Inferior parietal cortex (tissue), 1 donor: Measurements from ENCODE around the gene VPS26A.
"Not testable (repeated sequence)": the region's sequence is repeated elsewhere in the genome, so short reads cannot be mapped to it uniquely, and the experiment has no call there.

Source experiments
- DNase-seq: peaks from one replicate; pipeline ENCODE4 v3.0.0-alpha.2; 2016; ENCODE audit errors: extremely low spot score

Gene VPS26A

DNA sequence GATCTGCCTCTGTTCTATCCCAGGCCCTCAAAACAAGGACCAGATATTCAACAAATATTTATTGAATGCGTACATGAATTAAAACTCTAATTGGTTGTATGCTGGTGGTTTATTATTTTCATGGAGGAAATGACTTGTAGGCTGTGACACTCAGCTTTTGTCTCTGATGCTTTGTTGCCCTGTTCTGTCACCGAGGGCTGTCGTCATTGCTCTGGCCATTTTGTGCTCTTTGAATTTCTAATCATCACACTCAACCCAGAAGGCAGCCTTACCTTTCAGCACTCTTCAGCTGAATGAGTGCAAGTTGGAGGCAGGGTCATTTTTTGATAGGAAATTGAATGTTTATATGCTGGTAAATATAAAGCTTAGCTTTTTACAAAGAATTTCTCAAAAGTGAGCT lies 21.5 kb upstream of the VPS26A start:
- DNase-seq, result no peak

- DNase-seq, result no peak
Observed at GRCh38 chr10:69103784-69104183, 20.2 kb upstream of the VPS26A start.

- no peak for DNase-seq
Observed at GRCh38 chr10:69104994-69105790, 18.8 kb upstream of the VPS26A start.

- no peak for DNase-seq
Observed at GRCh38 chr10:69107176-69107490, 16.8 kb upstream of the VPS26A start.

GRCh38 chr10:69107699-69108098 lies 16.3 kb upstream of the VPS26A start:
- DNase-seq, result no peak

- no peak for DNase-seq
Observed at GRCh38 chr10:69119896-69120295, 4.1 kb upstream of the VPS26A start.

- no peak for DNase-seq
Observed at GRCh38 chr10:69123306-69123746, 652 bp upstream of the VPS26A start.

DNA sequence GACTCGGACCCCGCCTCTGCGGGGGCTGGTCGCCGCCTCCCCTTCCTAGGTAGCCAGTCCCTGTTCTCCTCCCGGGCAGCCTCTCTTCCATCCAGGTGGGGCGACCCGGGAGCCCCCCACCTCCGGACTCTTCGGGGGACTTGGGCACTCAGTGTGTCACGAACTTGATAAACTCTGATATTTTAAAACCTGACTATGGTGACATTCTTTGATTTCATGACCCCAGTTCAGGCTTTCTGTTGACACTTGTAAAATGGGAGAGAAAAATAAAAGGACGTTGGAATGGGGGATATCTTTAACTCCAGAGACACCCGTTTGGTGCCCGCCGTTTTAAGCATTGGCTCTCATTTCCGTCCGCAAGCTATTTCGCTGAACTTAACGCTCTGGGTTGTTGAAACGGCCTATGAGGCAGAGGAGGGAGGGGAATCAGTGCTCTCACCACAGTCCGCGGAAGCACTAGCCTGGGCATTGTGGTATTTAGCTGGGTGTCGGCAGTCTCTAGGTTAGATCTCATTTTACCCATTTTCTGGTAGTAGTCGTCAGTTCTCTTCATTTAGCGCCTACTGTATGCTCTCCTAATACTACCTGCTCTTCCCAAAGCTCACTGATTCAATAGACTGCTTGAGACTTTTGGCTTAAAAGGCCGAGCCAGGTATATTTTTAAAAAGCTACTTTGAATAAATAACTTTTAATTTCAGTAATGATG lies 738 bp downstream of the VPS26A start:
- peak; percentile 25 for DNase-seq

DNA sequence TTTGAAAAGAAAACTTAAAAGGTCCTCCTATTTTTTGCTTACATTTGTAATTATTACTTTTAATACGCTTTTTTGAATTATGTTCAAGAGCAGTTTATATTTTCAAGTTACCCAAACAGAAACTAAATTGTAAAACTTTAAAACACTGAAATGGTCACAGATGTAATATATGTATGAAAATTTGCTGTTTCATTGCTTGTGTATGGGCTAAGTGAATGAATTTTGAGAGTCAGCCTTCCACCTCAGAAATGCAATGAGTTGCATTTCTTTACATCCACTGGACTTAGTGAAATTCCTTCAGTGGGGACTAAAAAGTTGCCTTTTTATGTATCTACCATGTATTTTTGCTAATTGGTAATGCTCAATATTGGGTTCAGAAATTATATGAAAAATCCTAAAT lies 1.6 kb downstream of the VPS26A start:
- DNase-seq, result no peak

DNA sequence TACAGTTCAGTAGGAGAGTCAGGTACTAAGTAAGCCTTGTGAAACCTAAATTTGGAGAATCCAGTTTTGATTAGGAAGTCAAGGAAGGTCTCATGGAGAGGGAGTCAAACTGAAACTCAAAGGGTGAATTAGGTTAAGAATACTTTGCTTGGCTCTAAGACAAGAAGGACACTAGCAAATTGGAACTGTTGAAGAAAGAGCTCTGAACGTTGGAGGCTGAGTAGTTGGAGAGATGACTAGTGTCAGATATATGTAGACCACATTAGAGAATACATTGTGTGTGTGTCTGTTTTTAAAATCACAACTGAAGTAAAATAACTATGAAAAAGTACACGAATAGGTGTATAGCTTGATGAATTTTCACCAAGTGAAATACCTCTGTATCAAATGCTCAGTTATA lies 6.3 kb downstream of the VPS26A start:
- no peak for DNase-seq

DNA sequence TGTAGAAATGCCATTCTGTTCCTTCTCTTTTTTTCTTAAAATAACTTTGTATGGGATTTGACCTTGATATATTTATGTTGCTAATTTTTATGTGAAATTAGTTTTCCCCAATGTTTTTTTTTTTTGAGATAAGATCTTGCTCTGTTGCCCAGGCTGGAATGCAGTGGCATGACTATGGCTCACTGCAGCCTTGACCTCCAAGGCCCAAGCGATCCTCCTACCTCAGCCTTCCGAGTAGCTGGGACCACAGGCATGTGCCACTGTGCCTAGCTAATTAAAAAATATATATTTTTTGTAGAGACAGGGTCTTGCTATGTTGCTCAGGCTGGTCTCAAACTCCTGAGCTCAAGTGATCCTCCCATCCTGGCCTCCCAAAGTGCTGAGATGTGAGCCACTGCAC lies 16.0 kb downstream of the VPS26A start:
- DNase-seq, result no peak

DNA sequence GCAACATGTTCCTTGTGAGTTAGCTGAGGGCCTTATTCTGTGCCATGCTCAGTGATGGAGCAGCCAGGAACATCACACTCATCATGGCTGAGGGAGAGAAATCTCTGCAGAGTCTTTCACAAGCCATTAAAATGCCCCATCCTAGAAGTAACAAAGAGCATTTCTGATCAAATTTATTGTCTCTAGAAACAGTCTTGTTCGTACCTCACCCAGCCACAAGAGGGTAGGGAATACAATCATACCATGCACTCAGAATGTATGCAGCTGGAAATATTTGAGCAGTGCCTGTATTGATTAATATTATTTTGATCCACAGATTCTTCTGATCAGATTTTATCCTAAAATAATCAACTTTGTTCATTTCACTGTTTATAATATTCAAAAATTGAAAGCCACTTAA lies 17.3 kb downstream of the VPS26A start:
- no peak for DNase-seq

GRCh38 chr10:69142074-69142473 lies 18.1 kb downstream of the VPS26A start:
- DNase-seq, result not testable (repeated sequence)

GRCh38 chr10:69142983-69143382 lies 19.0 kb downstream of the VPS26A start:
- DNase-seq, result no peak

GRCh38 chr10:69145329-69145728 lies 21.4 kb downstream of the VPS26A start:
- DNase-seq, result no peak

DNA sequence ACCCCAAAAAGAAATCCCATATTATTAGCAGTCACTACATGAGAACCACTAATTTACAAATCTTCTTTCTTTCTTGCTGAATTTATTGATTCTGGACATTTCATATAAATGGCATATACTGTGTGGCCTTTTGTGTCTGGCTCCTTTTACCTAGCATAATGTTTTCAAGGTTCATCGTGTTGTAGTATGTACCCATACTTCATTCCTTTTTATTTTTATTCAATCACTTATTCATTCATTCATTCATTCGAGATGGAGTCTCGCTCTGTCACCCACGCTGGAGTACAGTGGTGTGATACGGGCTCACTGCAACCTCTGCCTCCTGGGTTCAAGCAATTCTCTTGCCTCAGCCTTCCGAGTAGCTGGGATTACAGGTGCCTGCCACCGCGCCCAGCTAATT lies 21.9 kb downstream of the VPS26A start:
- DNase-seq, result no peak

- no peak for DNase-seq
Observed at GRCh38 chr10:69146759-69147158, 22.8 kb downstream of the VPS26A start.

DNA sequence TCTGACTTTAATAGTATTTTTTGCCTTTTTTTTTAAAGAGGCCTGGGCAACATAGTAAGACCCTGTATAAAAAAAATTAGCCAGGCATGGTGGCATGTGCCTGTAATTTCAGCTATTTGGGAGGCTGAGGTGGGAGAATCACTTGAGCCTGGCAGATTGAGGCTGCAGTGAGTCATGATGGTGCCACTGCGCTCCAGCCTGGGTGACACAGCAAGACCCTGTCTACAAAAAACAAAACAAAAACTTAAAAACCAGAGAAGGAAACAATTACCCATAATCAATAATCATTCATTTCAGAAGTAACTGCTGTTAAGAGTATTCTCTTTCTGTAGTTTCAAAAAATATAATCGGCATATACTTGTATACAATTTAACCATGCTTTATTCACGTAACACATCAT lies 28.0 kb downstream of the VPS26A start:
- DNase-seq, result no peak

- no peak for DNase-seq
Observed at GRCh38 chr10:69153227-69153626, 29.2 kb downstream of the VPS26A start.

GRCh38 chr10:69160809-69161241 lies 36.8 kb downstream of the VPS26A start:
- DNase-seq, result no peak

- no peak for DNase-seq
Observed at GRCh38 chr10:69168493-69168892, 44.5 kb downstream of the VPS26A start.

DNA sequence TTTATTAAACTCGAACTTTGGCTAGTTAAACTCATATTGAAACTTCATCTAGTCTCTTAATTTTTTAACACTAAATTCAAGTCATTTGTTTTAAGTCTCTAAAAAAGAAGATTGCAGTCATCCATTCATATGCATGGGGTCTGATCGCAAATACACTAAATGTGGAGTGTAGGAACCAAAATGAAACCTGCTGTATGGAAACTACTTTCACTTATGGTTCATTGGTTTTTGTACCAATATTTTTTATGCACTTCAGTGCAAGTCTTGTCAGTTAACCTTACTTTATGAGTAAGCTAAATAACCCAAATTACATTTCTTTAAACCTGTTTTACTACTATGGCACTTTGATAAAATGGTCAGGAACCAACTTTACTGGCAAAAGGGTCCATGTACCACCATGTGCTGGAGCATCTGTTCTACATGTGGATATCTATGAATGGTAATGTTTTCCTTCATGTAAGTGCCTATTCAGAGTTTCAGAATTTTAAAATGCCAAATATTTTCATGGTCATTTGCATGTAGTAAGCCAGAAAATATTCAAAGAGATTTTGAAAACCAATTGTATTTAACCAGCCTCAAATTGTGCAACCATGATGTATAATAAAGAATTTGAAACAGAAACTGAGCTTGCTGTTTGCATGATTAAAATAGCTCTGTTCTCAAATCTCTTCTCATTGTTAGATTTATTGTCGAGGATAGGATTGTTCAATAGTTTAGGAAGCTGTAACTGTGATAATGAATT lies 48.4 kb downstream of the VPS26A start:
- no peak for DNase-seq

DNA sequence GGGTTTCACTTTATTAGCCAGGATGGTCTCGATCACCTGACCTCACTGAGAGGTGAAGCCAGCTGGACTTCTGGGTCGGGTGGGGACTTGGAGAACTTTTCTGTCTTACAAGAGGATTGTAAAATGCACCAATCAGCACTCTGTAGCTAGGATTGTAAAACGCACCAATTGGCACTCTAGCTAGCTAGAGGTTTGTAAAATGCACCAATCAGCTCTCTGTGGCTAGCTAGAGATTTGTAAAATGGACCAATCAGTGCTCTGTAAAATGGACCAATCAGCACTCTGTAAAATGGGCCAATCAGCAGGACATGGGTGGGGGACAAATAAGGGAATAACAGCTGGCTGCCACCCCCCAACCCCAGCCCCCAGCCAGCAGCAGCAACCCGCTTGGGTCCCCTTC lies 51.3 kb downstream of the VPS26A start:
- DNase-seq, result not testable (repeated sequence)
